ENCODE data around the gene SENP7.
A peak's percentile ranks its signal among the peaks of the same experiment; 100 is the strongest.

The SENP7 gene

GRCh38 chr3:101414121-101414520 is 98.9 kb downstream of the SENP7 start:
- H3K4me1 Mint-ChIP-seq = peaks cover 56% of the 10 kb centered on the region
- H3K27me3 Mint-ChIP-seq = no peaks in the 10 kb centered on the region
- H3K36me3 Mint-ChIP-seq = peaks cover 24% of the 10 kb centered on the region
- H3K4me3 Mint-ChIP-seq = no peak overlapping the region
- H3K27ac Mint-ChIP-seq = peak overlapping the region; percentile 66
- peaks cover 7% of the 10 kb centered on the region for H3K9me3 Mint-ChIP-seq

- peak overlapping the region; percentile 66 for H3K27ac Mint-ChIP-seq
- peaks cover 9% of the 10 kb centered on the region for H3K9me3 Mint-ChIP-seq
- H3K36me3 Mint-ChIP-seq = peaks cover 27% of the 10 kb centered on the region
- H3K27me3 Mint-ChIP-seq = no peaks in the 10 kb centered on the region
- H3K4me1 Mint-ChIP-seq = peaks cover 54% of the 10 kb centered on the region
- no peak overlapping the region for H3K4me3 Mint-ChIP-seq
Measured at GRCh38 chr3:101413656-101414055, 99.4 kb downstream of the SENP7 start.

- Mint-ChIP-seq H3K9me3 (peaks cover 25% of the 10 kb centered on the region), H3K36me3 (peaks cover 54% of the 10 kb centered on the region), H3K4me1 (peaks cover 57% of the 10 kb centered on the region), H3K4me3 (no peak overlapping the region), H3K27ac (peak overlapping the region; percentile 18), H3K27me3 (no peaks in the 10 kb centered on the region)
Measured at GRCh38 chr3:101391413-101391950, 121.5 kb downstream of the SENP7 start.

GRCh38 chr3:101388706-101389105 is 124.3 kb downstream of the SENP7 start:
- peaks cover 15% of the 10 kb centered on the region for H3K9me3 Mint-ChIP-seq
- peaks cover 72% of the 10 kb centered on the region for H3K4me1 Mint-ChIP-seq
- no peak overlapping the region for H3K27ac Mint-ChIP-seq
- no peak overlapping the region for H3K4me3 Mint-ChIP-seq
- no peaks in the 10 kb centered on the region for H3K27me3 Mint-ChIP-seq
- H3K36me3 Mint-ChIP-seq = peaks cover 36% of the 10 kb centered on the region

- Mint-ChIP-seq H3K4me1 (peaks cover 62% of the 10 kb centered on the region), H3K27ac (peak overlapping the region; percentile 62)
Measured at GRCh38 chr3:101387351-101387750, 125.7 kb downstream of the SENP7 start.

GRCh38 chr3:101384426-101384825 is 128.6 kb downstream of the SENP7 start:
- Mint-ChIP-seq H3K36me3 (peaks cover 12% of the 10 kb centered on the region), H3K9me3 (peaks cover 5% of the 10 kb centered on the region), H3K4me1 (peaks cover 62% of the 10 kb centered on the region), H3K27ac (no peak overlapping the region), H3K27me3 (no peaks in the 10 kb centered on the region), H3K4me3 (no peak overlapping the region)

More at GRCh38 chr3:101387351-101387750, 125.7 kb downstream of the SENP7 start:
- Mint-ChIP-seq H3K4me3 (no peak overlapping the region), H3K36me3 (peaks cover 27% of the 10 kb centered on the region), H3K27me3 (no peaks in the 10 kb centered on the region), H3K9me3 (peaks cover 7% of the 10 kb centered on the region)

- no peaks in the 10 kb centered on the region for H3K9me3 Mint-ChIP-seq
- no peaks in the 10 kb centered on the region for H3K27me3 Mint-ChIP-seq
- H3K4me1 Mint-ChIP-seq = peaks cover 65% of the 10 kb centered on the region
- no peak overlapping the region for H3K4me3 Mint-ChIP-seq
- H3K27ac Mint-ChIP-seq = no peak overlapping the region
- H3K36me3 Mint-ChIP-seq = peaks cover 6% of the 10 kb centered on the region
Measured at GRCh38 chr3:101383656-101384055, 129.4 kb downstream of the SENP7 start.

GRCh38 chr3:101383156-101383575 is 129.8 kb downstream of the SENP7 start:
- H3K9me3 Mint-ChIP-seq = no peaks in the 10 kb centered on the region
- H3K36me3 Mint-ChIP-seq = peaks cover 5% of the 10 kb centered on the region
- H3K27me3 Mint-ChIP-seq = no peaks in the 10 kb centered on the region
- no peak overlapping the region for H3K4me3 Mint-ChIP-seq
- H3K27ac Mint-ChIP-seq = no peak overlapping the region
- H3K4me1 Mint-ChIP-seq = peaks cover 67% of the 10 kb centered on the region

GRCh38 chr3:101381809-101382208 is 131.2 kb downstream of the SENP7 start:
- peaks cover 5% of the 10 kb centered on the region for H3K36me3 Mint-ChIP-seq
- no peaks in the 10 kb centered on the region for H3K27me3 Mint-ChIP-seq
- H3K9me3 Mint-ChIP-seq = no peaks in the 10 kb centered on the region
- H3K27ac Mint-ChIP-seq = peak overlapping the region; percentile 85
- no peak overlapping the region for H3K4me3 Mint-ChIP-seq
- peaks cover 67% of the 10 kb centered on the region for H3K4me1 Mint-ChIP-seq

GRCh38 chr3:101379658-101380376 is 133.2 kb downstream of the SENP7 start:
- Mint-ChIP-seq H3K27me3 (no peaks in the 10 kb centered on the region), H3K9me3 (no peaks in the 10 kb centered on the region), H3K27ac (peak overlapping the region; percentile 52), H3K4me3 (peak overlapping the region; percentile 65), H3K36me3 (peaks cover 3% of the 10 kb centered on the region), H3K4me1 (peaks cover 64% of the 10 kb centered on the region)

GRCh38 chr3:101377796-101378195 is 135.2 kb downstream of the SENP7 start:
- H3K9me3 Mint-ChIP-seq = no peaks in the 10 kb centered on the region
- no peak overlapping the region for H3K4me3 Mint-ChIP-seq
- peaks cover 73% of the 10 kb centered on the region for H3K4me1 Mint-ChIP-seq
- H3K27ac Mint-ChIP-seq = peak overlapping the region; percentile 52
- peaks cover 7% of the 10 kb centered on the region for H3K36me3 Mint-ChIP-seq
- no peaks in the 10 kb centered on the region for H3K27me3 Mint-ChIP-seq

- no peak overlapping the region for H3K4me3 Mint-ChIP-seq
- H3K4me1 Mint-ChIP-seq = peaks cover 72% of the 10 kb centered on the region
- no peaks in the 10 kb centered on the region for H3K27me3 Mint-ChIP-seq
- no peak overlapping the region for H3K27ac Mint-ChIP-seq
- H3K9me3 Mint-ChIP-seq = no peaks in the 10 kb centered on the region
- H3K36me3 Mint-ChIP-seq = peaks cover 7% of the 10 kb centered on the region
Measured at GRCh38 chr3:101377209-101377608, 135.8 kb downstream of the SENP7 start.

GRCh38 chr3:101375586-101375985 is 137.4 kb downstream of the SENP7 start:
- no peak overlapping the region for H3K4me3 Mint-ChIP-seq
- no peaks in the 10 kb centered on the region for H3K9me3 Mint-ChIP-seq
- H3K27me3 Mint-ChIP-seq = no peaks in the 10 kb centered on the region
- peaks cover 60% of the 10 kb centered on the region for H3K4me1 Mint-ChIP-seq
- H3K36me3 Mint-ChIP-seq = peaks cover 9% of the 10 kb centered on the region
- peak overlapping the region; percentile 19 for H3K27ac Mint-ChIP-seq

- H3K4me1 Mint-ChIP-seq = no peaks in the 10 kb centered on the region
- peaks cover 33% of the 10 kb centered on the region for H3K36me3 Mint-ChIP-seq
- no peak overlapping the region for H3K4me3 Mint-ChIP-seq
- no peaks in the 10 kb centered on the region for H3K27me3 Mint-ChIP-seq
- H3K9me3 Mint-ChIP-seq = no peaks in the 10 kb centered on the region
- no peak overlapping the region for H3K27ac Mint-ChIP-seq
Measured at GRCh38 chr3:101362406-101362805, 150.6 kb downstream of the SENP7 start.

GRCh38 chr3:101351829-101352228 is 161.2 kb downstream of the SENP7 start:
- H3K4me3 Mint-ChIP-seq = no peak overlapping the region
- no peaks in the 10 kb centered on the region for H3K27me3 Mint-ChIP-seq
- no peaks in the 10 kb centered on the region for H3K9me3 Mint-ChIP-seq
- H3K4me1 Mint-ChIP-seq = no peaks in the 10 kb centered on the region
- H3K27ac Mint-ChIP-seq = no peak overlapping the region
- peaks cover 9% of the 10 kb centered on the region for H3K36me3 Mint-ChIP-seq

- H3K27ac Mint-ChIP-seq = peak overlapping the region; percentile 2
- peaks cover 25% of the 10 kb centered on the region for H3K36me3 Mint-ChIP-seq
Measured at GRCh38 chr3:101340591-101340990, 172.4 kb downstream of the SENP7 start.

More at GRCh38 chr3:101340591-101340990, 172.4 kb downstream of the SENP7 start:
- H3K9me3 Mint-ChIP-seq = no peaks in the 10 kb centered on the region
- no peak overlapping the region for H3K4me3 Mint-ChIP-seq
- H3K27me3 Mint-ChIP-seq = no peaks in the 10 kb centered on the region
- no peaks in the 10 kb centered on the region for H3K4me1 Mint-ChIP-seq
